ENCODE results near the gene CAPN15. TPM values are rescaled to one million over a fixed set of nuclear protein-coding genes. Genes with fewer than 3 reads are reported as not detected.

Gene CAPN15
- polyA plus RNA-seq, 2 of the 4 experiments (the other 2 are of a cell fraction): 11.4 to 33.3 TPM

DNA sequence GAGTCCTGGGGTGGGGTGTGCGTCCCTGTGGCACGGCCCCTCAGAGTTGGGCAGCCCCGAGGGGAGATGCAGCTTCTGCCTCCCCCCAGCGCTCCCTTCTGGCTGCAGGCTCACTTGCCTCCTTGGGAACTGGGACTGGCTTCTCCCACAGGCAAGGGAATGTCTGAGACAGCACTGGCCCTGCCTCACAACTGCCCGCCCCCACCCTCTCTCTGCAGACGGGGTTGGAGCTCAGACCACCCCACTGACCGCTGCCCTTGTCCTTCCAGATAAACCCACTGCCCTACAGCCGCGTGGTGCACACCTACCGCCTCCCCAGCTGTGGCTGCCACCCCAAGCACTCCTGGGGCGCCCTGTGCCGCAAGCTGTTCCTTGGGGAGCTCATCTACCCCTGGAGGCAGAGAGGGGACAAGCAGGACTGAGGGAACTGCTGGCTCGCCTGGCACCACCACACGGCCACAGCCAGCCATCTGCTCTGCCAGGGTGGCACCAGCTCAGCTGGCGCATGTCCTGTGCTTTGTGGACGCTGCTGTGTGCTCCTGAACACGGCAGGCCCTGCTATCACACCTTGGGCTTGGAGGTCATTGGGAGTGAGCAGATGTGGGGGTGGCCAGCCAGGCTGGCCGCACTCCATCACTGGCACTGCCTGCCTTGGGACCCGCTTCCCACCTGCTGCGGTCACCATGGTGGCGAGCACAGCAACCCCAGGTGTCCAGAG is 55.3 kb downstream of the CAPN15 start:
- ChIA-PET POLR2A (no interaction called here), CTCF (interaction anchor here (0.7 to 7.1 kb wide), 8 partner anchors 10 to 487 kb away, joined by 3 to 105 read pairs (median 4); partner anchors contain the start of gene RHOT2)
- FAIRE-seq: no peak
- DNase-seq (ENCODE audit: low read depth in 1 of 2, low spot score in 1 of 2): no peak
- ATAC-seq: peak; percentile 9 to 12; a peak in 3 of 6 replicates
- Histone ChIP-seq H3K4me1 (peaks cover 23% of the 10 kb centered on the region), H3K27ac (no peak overlapping the region), H3K4me3 (no peak overlapping the region), H3K9me3 (no peaks in the 10 kb centered on the region), H3K4me2 (no peak overlapping the region)
- 88% methylated on average over 15 of the region's 21 CpGs for WGBS (ENCODE audit: missing lambda C conversion rate)
- TF ChIP-seq RAD21 (conservative IDR thresholded peaks at IDR 0.05 in 1 of 2, IDR thresholded peaks at IDR 0.05 in 1 of 2) (no peak), JUN (IDR thresholded peaks at IDR 0.05) (no peak), FOSL2 (IDR thresholded peaks at IDR 0.05) (no peak), FOSL2 (CRISPR knock-in tag; IDR thresholded peaks at IDR 0.05) (no peak)
- TF ChIP-seq, protein P1, sequence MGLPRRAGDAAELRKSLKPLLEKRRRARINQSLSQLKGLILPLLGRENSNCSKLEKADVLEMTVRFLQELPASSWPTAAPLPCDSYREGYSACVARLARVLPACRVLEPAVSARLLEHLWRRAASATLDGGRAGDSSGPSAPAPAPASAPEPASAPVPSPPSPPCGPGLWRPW (IDR thresholded peaks at IDR 0.05): no peak

DNA sequence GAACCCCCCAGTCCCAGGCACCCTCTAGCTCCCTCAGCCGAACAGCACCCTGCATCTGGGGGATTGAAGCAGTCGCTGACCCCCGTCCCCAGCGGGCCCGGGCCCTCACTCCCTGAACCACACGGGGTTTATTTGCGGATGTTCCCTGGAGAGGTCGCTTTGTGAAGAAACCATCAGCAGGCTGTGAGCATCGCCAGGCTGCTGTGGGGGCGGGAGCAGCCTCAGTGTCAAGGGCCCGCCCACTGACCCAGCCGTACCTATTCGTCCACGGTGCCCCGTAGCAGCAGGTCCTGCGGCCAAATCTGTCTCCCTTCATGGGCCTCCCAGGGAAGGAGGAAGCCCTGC is 55.9 kb downstream of the CAPN15 start:
- Histone ChIP-seq H3K4me2 (no peak overlapping the region), H3K4me1 (peaks cover 27% of the 10 kb centered on the region), H3K27ac (no peak overlapping the region), H3K4me3 (no peak overlapping the region), H3K9me3 (no peaks in the 10 kb centered on the region)
- ChIA-PET CTCF (interaction anchor here (1.3 to 7.1 kb wide), 4 partner anchors 12 to 79 kb away, joined by 3 to 105 read pairs (median 8); partner anchors contain the start of gene RHOT2), POLR2A (no interaction called here)
- WGBS (ENCODE audit: missing lambda C conversion rate): 82% methylated on average over 15 of the region's 16 CpGs
- FAIRE-seq (no peak), DNase-seq (ENCODE audit: low read depth in 1 of 2, low spot score in 1 of 2) (no peak), ATAC-seq (no peak)
- no peak for TF ChIP-seq ZC3H11A (IDR thresholded peaks at IDR 0.05)
- no peak for TF ChIP-seq CBX2 (IDR thresholded peaks at IDR 0.05; ENCODE audit: borderline replicate concordance, low read depth)
- TF ChIP-seq, protein P2, sequence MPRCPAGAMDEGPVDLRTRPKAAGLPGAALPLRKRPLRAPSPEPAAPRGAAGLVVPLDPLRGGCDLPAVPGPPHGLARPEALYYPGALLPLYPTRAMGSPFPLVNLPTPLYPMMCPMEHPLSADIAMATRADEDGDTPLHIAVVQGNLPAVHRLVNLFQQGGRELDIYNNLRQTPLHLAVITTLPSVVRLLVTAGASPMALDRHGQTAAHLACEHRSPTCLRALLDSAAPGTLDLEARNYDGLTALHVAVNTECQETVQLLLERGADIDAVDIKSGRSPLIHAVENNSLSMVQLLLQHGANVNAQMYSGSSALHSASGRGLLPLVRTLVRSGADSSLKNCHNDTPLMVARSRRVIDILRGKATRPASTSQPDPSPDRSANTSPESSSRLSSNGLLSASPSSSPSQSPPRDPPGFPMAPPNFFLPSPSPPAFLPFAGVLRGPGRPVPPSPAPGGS (IDR thresholded peaks at IDR 0.05): no peak
- TF ChIP-seq BHLHE40 (IDR thresholded peaks at IDR 0.05; ENCODE audit: low read depth, low read length): no peak
- TF ChIP-seq TP53 (CRISPR knock-in tag; IDR thresholded peaks at IDR 0.05): no peak
- TF ChIP-seq FOSL2 (IDR thresholded peaks at IDR 0.05): no peak
- no peak for TF ChIP-seq FOSL2 (CRISPR knock-in tag; IDR thresholded peaks at IDR 0.05)
- no peak for TF ChIP-seq ZFP36 (IDR thresholded peaks at IDR 0.05; ENCODE audit: borderline replicate concordance, partially characterized antibody)

DNA sequence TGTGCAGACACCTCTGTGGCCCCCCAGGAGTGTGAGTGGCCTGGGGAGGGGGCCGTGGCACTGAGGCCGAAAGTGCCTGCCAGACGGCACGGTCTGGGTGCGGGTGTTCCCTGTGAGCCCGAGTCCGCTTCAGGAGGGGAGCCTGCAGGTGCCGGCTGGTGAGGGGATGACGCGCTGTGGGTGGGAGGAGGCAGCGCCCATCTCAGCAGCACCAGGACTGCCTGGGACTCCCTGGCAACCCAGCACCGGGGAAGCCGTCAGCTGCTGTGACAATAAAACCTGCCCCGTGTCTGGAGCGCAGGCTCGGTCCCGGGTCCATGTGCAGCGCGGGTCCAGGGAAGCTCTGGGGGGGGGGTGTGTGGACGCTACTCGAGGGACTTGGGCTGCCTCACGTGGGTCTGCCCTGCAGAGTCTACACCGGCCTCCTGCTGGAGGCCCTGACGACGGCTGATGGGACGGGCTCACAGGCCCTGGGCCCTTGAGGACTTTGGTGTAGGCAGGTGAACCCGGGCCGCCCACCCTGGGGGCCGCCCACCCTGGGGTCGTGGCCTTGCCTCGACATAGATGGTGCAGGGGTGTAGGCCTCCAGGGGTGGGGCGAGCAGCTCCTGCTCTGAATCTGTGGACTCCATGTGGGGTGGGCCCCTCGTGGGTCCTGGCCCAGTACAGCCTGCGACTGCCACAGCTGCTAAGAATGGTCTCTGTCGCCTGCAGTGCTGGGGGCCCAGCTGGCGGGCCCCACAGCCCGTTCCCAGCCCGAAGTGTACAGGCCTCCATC is 56.5 kb downstream of the CAPN15 start:
- H3K27ac ChIP-seq: no peak overlapping the region
- DNase-seq (ENCODE audit: low read depth in 1 of 2, low spot score in 1 of 2) (peak in 1 of 2 experiments; percentile 47), ATAC-seq (peak in 1 of 2 experiments; percentile 4; a peak in 1 of 6 replicates), FAIRE-seq (no peak)
- peaks cover 22% of the 10 kb centered on the region for H3K4me1 ChIP-seq
- ChIA-PET CTCF (interaction anchor here (0.6 to 7.1 kb wide), 4 partner anchors 11 to 78 kb away, joined by 3 to 105 read pairs (median 8); partner anchors contain the start of gene RHOT2), POLR2A (no interaction called here)
- H3K9me3 ChIP-seq: no peaks in the 10 kb centered on the region
- H3K4me2 ChIP-seq: no peak overlapping the region
- no peak overlapping the region for H3K4me3 ChIP-seq
- WGBS (ENCODE audit: missing lambda C conversion rate): 86% methylated on average over 18 of the region's 38 CpGs
- TF ChIP-seq CHD2 (IDR thresholded peaks at IDR 0.05; ENCODE audit: low read length, partially characterized antibody) (no peak), GATA3 (IDR thresholded peaks at IDR 0.05; ENCODE audit: borderline replicate concordance) (no peak), CBX2 (IDR thresholded peaks at IDR 0.05; ENCODE audit: borderline replicate concordance, low read depth) (no peak), RNF2 (IDR thresholded peaks at IDR 0.05; ENCODE audit: borderline replicate concordance, low read depth) (no peak), ZFP36 (IDR thresholded peaks at IDR 0.05; ENCODE audit: borderline replicate concordance, partially characterized antibody) (no peak), EP300 (IDR thresholded peaks at IDR 0.05) (no peak), RFX5 (IDR thresholded peaks at IDR 0.05) (no peak), EHF (CRISPR knock-in tag; IDR thresholded peaks at IDR 0.05) (no peak), BHLHE40 (IDR thresholded peaks at IDR 0.05; ENCODE audit: low read depth, low read length) (no peak), FOSB (CRISPR knock-in tag; IDR thresholded peaks at IDR 0.05) (no peak), NPAS2 (CRISPR knock-in tag; IDR thresholded peaks at IDR 0.05; ENCODE audit: borderline replicate concordance) (no peak)
- TF ChIP-seq, protein P3, sequence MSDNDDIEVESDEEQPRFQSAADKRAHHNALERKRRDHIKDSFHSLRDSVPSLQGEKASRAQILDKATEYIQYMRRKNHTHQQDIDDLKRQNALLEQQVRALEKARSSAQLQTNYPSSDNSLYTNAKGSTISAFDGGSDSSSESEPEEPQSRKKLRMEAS (IDR thresholded peaks at IDR 0.05): no peak
- TF ChIP-seq, protein P4, sequence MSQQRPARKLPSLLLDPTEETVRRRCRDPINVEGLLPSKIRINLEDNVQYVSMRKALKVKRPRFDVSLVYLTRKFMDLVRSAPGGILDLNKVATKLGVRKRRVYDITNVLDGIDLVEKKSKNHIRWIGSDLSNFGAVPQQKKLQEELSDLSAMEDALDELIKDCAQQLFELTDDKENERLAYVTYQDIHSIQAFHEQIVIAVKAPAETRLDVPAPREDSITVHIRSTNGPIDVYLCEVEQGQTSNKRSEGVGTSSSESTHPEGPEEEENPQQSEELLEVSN (IDR thresholded peaks at IDR 0.05; ENCODE audit: borderline replicate concordance, low read depth): no peak
- TF ChIP-seq, protein P5, sequence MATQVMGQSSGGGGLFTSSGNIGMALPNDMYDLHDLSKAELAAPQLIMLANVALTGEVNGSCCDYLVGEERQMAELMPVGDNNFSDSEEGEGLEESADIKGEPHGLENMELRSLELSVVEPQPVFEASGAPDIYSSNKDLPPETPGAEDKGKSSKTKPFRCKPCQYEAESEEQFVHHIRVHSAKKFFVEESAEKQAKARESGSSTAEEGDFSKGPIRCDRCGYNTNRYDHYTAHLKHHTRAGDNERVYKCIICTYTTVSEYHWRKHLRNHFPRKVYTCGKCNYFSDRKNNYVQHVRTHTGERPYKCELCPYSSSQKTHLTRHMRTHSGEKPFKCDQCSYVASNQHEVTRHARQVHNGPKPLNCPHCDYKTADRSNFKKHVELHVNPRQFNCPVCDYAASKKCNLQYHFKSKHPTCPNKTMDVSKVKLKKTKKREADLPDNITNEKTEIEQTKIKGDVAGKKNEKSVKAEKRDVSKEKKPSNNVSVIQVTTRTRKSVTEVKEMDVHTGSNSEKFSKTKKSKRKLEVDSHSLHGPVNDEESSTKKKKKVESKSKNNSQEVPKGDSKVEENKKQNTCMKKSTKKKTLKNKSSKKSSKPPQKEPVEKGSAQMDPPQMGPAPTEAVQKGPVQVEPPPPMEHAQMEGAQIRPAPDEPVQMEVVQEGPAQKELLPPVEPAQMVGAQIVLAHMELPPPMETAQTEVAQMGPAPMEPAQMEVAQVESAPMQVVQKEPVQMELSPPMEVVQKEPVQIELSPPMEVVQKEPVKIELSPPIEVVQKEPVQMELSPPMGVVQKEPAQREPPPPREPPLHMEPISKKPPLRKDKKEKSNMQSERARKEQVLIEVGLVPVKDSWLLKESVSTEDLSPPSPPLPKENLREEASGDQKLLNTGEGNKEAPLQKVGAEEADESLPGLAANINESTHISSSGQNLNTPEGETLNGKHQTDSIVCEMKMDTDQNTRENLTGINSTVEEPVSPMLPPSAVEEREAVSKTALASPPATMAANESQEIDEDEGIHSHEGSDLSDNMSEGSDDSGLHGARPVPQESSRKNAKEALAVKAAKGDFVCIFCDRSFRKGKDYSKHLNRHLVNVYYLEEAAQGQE (IDR thresholded peaks at IDR 0.05): no peak
- TF ChIP-seq, protein P6, sequence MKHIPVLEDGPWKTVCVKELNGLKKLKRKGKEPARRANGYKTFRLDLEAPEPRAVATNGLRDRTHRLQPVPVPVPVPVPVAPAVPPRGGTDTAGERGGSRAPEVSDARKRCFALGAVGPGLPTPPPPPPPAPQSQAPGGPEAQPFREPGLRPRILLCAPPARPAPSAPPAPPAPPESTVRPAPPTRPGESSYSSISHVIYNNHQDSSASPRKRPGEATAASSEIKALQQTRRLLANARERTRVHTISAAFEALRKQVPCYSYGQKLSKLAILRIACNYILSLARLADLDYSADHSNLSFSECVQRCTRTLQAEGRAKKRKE (CRISPR knock-in tag; IDR thresholded peaks at IDR 0.05; ENCODE audit: low read depth): no peak
